KMS-11 (cell line): Measurements from ENCODE around the gene ATP8B3.

Experiments used
- H2AFZ ChIP-seq: fragments of 200-600 bp; sonication (generic); 2 replicates; pipeline ENCODE4 v1.6.1; 2016; ENCODE audit warnings: antibody characterized with exemption, mixed run types, low read depth
- H3K27ac ChIP-seq: fragments of 200-600 bp; sonication (generic); 2 replicates; pipeline ENCODE4 v1.6.1; 2016; ENCODE audit warnings: mild to moderate bottlenecking, mixed run types
- H3K27me3 ChIP-seq: fragments of 200-600 bp; sonication (generic); 2 replicates; pipeline ENCODE4 v1.6.1; 2017; ENCODE audit warnings: mild to moderate bottlenecking, low read depth, mixed run types, moderate library complexity; ENCODE audit not compliant: insufficient read depth
- H3K36me3 ChIP-seq: fragments of 200-600 bp; sonication (generic); 2 replicates; pipeline ENCODE4 v1.6.1; 2017; ENCODE audit warnings: mild to moderate bottlenecking, mixed run types; ENCODE audit not compliant: insufficient read depth
- H3K4me1 ChIP-seq: fragments of 200-600 bp; sonication (generic); 2 replicates; pipeline ENCODE4 v1.6.1; 2016; ENCODE audit warnings: mild to moderate bottlenecking, low read depth, mixed run types; ENCODE audit not compliant: poor library complexity, severe bottlenecking
- H3K4me2 ChIP-seq: fragments of 200-600 bp; sonication (generic); 2 replicates; pipeline ENCODE4 v1.7.0; 2016; ENCODE audit warnings: mild to moderate bottlenecking, mixed run types
- H3K4me3 ChIP-seq: fragments of 200-600 bp; sonication (generic); IDR thresholded peaks from 2 replicates; pipeline ENCODE4 v1.6.1; 2017; ENCODE audit warnings: low read depth, low read length, mixed read lengths; ENCODE audit not compliant: insufficient read depth
- H3K79me2 ChIP-seq: fragments of 200-600 bp; sonication (generic); 2 replicates; pipeline ENCODE4 v1.6.1; 2016; ENCODE audit warnings: low read depth, mixed run types; ENCODE audit not compliant: insufficient read depth
- H3K9ac ChIP-seq: fragments of 200-600 bp; sonication (generic); 2 replicates; pipeline ENCODE4 v1.6.1; 2016; ENCODE audit warnings: mild to moderate bottlenecking, mixed run types
- H4K20me1 ChIP-seq: fragments of 200-600 bp; sonication (generic); 2 replicates; pipeline ENCODE4 v1.6.1; 2016; ENCODE audit warnings: mild to moderate bottlenecking, mixed run types; ENCODE audit not compliant: insufficient read depth
- TF ChIP-seq, protein P1 (sequence below): fragments of 200-600 bp; sonication (generic); conservative IDR thresholded peaks from 2 replicates; pipeline ENCODE4 v1.6.1; 2017; ENCODE audit warnings: low read depth, mild to moderate bottlenecking, antibody characterized with exemption, low read length, moderate library complexity, mixed read lengths

ATP8B3 gene

DNA sequence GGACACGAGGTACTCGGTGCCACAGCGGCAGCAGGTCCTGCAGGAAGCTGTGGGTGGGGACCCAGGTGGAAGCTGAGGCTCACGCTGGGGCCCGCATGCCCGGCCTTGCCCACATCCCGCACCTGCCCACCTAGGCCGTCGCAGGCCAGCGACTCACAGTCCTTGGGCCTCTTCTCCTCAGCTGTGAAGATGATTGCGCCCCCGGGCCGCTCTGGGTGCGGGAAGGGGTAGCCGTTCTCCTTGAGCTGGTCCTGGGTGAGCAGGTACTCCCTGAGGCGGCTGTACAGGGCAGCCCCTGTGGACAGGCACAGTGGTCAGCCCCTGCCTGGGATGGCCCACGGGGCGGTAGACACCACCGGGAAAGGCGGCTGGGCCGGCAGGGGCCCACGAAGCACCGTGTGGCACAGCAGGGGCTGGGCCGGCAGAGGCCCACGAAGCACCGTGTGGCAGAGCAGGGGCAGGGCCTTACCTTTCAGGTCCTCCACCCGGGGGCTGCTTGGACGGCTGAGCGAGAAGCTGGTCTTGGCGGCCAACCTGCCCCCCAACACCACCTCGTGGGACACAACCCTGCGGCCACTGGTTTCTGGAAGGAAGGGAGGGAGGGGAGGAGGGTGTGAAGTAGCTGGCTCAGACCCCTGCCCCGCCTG, 6.6 kb upstream of the ATP8B3 start:
- TF ChIP-seq, protein P1, sequence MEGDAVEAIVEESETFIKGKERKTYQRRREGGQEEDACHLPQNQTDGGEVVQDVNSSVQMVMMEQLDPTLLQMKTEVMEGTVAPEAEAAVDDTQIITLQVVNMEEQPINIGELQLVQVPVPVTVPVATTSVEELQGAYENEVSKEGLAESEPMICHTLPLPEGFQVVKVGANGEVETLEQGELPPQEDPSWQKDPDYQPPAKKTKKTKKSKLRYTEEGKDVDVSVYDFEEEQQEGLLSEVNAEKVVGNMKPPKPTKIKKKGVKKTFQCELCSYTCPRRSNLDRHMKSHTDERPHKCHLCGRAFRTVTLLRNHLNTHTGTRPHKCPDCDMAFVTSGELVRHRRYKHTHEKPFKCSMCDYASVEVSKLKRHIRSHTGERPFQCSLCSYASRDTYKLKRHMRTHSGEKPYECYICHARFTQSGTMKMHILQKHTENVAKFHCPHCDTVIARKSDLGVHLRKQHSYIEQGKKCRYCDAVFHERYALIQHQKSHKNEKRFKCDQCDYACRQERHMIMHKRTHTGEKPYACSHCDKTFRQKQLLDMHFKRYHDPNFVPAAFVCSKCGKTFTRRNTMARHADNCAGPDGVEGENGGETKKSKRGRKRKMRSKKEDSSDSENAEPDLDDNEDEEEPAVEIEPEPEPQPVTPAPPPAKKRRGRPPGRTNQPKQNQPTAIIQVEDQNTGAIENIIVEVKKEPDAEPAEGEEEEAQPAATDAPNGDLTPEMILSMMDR = no peak
- Histone ChIP-seq H3K4me2 (no peak overlapping the region), H3K4me3 (no peak overlapping the region), H3K9ac (no peak overlapping the region), H3K4me1 (no peaks in the 10 kb centered on the region), H3K27ac (no peak overlapping the region), H3K79me2 (no peaks in the 10 kb centered on the region), H3K27me3 (no peaks in the 10 kb centered on the region), H3K36me3 (no peaks in the 10 kb centered on the region), H4K20me1 (no peaks in the 10 kb centered on the region), H2AFZ (no peak overlapping the region)

DNA sequence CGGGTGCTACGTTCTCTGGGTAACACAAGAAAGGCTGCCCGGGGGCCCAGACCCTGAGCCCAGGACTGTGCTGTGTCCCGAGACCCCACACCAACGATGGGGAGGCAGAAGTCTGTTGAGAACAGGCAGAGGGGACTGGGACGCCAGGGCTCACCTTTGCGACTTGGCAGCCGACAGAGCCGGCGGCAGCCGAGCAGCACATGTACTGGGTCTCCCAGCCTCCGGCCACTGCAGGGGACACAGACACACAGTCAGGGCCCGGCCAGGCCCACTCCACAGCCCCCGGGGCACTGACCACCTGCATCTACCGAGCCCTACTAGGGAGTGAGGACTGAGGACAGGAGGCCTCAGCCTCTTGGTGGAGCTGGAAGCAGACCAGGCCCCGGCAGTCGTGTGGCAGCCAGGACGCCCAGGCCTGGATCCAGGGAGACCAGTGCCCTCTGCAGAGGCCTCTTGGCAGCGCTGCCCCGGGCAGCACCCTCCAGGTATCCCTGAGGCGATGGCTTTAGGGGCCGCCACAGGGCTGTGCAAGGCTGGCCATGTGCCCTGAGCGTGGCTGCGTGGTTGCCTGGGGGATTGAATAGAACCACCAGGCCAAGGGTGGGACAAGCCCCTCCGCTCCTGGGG, 5.6 kb upstream of the ATP8B3 start:
- Histone ChIP-seq H4K20me1 (no peaks in the 10 kb centered on the region), H3K27me3 (no peaks in the 10 kb centered on the region), H3K4me2 (no peak overlapping the region), H3K9ac (no peak overlapping the region), H3K27ac (no peak overlapping the region), H2AFZ (no peak overlapping the region), H3K36me3 (no peaks in the 10 kb centered on the region), H3K4me3 (no peak overlapping the region), H3K79me2 (no peaks in the 10 kb centered on the region), H3K4me1 (no peaks in the 10 kb centered on the region)
- TF ChIP-seq, protein P1 = no peak

DNA sequence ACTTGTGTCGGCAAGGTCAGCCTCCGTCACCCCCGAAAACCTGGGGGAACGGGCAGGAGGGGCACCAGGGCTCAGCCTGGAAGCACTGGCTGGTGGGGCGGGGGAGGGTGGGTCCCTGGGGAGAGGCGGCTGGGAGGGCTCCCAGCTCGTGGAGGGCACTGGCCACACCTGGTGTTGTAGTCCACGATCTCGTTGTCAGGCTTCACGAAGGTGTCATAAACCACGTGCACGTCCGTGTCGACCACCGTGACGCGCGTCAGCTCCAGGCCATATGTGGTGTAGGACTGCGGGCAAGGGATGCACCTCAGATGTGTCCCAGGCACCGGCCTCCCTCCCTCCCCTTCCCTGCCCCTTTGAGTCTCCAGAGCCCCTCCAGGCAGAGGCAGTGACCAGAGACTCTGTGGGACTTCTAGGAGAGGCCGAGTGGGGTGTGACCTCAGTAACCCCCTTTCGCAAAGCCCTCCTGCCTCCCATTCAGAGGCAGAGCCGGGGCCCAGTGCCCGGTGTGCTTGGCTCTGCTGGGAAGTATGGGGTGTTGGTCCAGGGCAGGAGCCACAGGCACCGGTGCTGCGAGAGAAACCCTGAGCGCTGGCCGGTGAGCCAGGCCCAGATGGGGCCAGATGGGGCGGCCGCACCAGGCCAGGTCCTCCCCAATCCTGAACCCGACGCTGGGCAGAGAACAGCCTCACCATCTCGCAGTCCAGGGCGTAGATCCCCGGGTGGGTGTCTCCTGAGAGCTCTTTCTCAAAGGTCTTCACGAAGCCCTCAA, 4.6 kb upstream of the ATP8B3 start:
- TF ChIP-seq, protein P1 = no peak

DNA sequence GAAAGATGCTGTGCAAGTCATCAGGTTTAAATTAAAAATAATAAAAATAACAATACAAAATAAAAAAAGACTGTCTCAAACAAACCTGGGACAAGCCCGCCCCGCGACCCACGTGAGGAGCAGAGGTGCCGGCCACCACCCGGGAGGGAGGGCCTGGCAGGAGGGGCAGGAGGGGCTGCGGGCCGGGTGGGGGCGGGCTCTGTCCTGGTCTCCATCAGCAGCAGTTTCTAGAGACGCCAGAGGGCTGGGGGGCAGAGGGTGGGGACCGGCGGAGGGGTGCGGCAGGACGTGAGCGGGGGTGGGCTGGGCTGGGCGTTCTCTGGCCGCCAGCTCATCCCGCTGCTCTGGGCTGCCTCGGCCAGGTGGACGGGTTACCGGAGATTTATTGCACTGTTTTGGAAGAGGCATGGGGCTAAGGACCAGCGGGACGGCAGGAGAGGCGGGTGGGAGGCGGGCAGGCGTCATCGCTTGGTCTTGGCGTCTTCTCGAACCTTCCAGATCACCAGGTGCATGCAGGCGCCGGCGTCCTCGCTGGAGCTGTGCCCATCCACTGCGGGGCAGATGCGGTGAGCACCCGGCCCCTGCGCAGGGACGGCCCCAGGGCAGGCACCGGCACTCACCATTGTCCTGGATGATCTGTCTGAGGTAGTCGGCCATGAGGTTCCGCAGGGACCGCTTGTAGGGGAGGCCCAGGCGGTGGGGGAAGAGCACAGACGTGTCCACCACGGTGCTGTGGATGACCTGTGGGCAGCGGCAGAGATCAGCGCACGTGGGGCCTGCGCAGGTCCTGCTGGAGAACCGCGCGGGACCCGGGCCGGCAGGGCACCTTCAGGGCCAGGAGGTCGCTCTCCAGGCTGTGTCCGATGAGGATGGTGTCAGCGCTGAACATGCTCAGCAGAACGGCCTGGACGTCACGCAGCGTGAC, 3.8 kb upstream of the ATP8B3 start:
- no peaks in the 10 kb centered on the region; the same call in 1 of the 2 replicates for H3K27me3 ChIP-seq
- H3K27ac ChIP-seq = no peak overlapping the region
- H3K9ac ChIP-seq = no peak overlapping the region
- no peaks in the 10 kb centered on the region for H3K79me2 ChIP-seq
- TF ChIP-seq, protein P1 = no peak
- H2AFZ ChIP-seq = no peak overlapping the region
- peaks cover 7% of the 10 kb centered on the region for H3K4me1 ChIP-seq
- no peaks in the 10 kb centered on the region for H3K36me3 ChIP-seq
- H4K20me1 ChIP-seq = no peaks in the 10 kb centered on the region
- H3K4me3 ChIP-seq = no peak overlapping the region
- H3K4me2 ChIP-seq = no peak overlapping the region

More for the DNA sequence above, 4.6 kb upstream of the ATP8B3 start:
- no peaks in the 10 kb centered on the region for H3K79me2 ChIP-seq
- no peaks in the 10 kb centered on the region for H3K36me3 ChIP-seq
- no peak overlapping the region for H2AFZ ChIP-seq
- no peaks in the 10 kb centered on the region for H3K27me3 ChIP-seq
- no peak overlapping the region for H3K4me2 ChIP-seq
- H3K4me3 ChIP-seq = no peak overlapping the region
- no peak overlapping the region for H3K9ac ChIP-seq
- H4K20me1 ChIP-seq = no peaks in the 10 kb centered on the region
- no peak overlapping the region for H3K27ac ChIP-seq
- H3K4me1 ChIP-seq = peaks cover 3% of the 10 kb centered on the region
